ENCODE measurements around the gene SYNE4.

The SYNE4 gene, protein sequence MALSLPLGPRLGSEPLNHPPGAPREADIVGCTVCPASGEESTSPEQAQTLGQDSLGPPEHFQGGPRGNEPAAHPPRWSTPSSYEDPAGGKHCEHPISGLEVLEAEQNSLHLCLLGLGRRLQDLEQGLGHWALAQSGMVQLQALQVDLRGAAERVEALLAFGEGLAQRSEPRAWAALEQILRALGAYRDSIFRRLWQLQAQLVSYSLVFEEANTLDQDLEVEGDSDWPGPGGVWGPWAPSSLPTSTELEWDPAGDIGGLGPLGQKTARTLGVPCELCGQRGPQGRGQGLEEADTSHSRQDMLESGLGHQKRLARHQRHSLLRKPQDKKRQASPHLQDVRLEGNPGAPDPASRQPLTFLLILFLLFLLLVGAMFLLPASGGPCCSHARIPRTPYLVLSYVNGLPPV

DNA sequence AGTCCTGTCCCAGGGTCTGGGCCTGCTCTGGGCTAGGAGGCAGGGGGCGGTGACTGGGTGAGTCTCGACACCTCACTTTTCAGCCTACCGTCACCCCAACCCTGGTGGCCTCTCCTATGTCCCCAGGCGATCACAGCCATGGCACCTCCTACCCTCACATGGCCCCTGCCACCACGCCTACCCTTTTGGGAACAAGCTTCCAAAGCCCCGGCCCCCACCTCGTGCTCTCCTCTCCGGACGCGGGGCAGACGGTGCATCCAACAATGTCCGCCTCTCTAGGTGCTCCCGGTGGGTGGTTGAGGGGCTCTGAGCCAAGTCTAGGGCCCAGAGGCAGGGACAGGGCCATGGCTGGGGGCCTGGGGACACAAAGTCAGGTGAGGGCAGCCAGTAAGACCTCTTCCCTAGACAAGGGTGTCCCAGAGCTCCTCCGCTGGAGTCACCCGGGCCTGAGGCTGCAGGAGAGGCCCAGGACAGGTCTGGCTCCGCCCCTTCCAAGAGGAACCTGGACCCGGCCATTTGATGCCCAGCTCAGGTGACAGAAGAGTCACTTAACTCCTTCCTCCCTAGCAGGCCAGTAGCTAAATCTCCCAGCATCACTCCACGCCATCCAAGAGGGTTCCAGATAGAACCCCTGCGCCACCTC, at the start of gene SYNE4:
Gene SYNE4, minus strand, starts transcription at position 478 of the 643 bp plus-strand sequence. Its CDS starts 132 bp downstream, at position 346.
- H3K36me3 ChIP-seq = peaks cover 0 to 7% (median 0%) of the 10 kb centered on the region in 3 donors
- no peaks in the 10 kb centered on the region for H3K9me3 ChIP-seq
- DNase-seq = no peak
- TF ChIP-seq, protein P1, sequence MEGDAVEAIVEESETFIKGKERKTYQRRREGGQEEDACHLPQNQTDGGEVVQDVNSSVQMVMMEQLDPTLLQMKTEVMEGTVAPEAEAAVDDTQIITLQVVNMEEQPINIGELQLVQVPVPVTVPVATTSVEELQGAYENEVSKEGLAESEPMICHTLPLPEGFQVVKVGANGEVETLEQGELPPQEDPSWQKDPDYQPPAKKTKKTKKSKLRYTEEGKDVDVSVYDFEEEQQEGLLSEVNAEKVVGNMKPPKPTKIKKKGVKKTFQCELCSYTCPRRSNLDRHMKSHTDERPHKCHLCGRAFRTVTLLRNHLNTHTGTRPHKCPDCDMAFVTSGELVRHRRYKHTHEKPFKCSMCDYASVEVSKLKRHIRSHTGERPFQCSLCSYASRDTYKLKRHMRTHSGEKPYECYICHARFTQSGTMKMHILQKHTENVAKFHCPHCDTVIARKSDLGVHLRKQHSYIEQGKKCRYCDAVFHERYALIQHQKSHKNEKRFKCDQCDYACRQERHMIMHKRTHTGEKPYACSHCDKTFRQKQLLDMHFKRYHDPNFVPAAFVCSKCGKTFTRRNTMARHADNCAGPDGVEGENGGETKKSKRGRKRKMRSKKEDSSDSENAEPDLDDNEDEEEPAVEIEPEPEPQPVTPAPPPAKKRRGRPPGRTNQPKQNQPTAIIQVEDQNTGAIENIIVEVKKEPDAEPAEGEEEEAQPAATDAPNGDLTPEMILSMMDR (IDR thresholded peaks at IDR 0.05) = no peak
- intact Hi-C loops (cut with DNase I; ENCODE audit: low total_unique reads) = no loop called here
- peak within 1 kb of the TSS; percentile 76 to 78 for H3K27ac ChIP-seq
- peak within 1 kb of the TSS; percentile 45 to 56 for H3K4me3 ChIP-seq
- peaks cover 0 to 28% (median 18%) of the 10 kb centered on the region in 4 donors for H3K4me1 ChIP-seq
- H3K27me3 ChIP-seq = no peaks in the 10 kb centered on the region

DNA sequence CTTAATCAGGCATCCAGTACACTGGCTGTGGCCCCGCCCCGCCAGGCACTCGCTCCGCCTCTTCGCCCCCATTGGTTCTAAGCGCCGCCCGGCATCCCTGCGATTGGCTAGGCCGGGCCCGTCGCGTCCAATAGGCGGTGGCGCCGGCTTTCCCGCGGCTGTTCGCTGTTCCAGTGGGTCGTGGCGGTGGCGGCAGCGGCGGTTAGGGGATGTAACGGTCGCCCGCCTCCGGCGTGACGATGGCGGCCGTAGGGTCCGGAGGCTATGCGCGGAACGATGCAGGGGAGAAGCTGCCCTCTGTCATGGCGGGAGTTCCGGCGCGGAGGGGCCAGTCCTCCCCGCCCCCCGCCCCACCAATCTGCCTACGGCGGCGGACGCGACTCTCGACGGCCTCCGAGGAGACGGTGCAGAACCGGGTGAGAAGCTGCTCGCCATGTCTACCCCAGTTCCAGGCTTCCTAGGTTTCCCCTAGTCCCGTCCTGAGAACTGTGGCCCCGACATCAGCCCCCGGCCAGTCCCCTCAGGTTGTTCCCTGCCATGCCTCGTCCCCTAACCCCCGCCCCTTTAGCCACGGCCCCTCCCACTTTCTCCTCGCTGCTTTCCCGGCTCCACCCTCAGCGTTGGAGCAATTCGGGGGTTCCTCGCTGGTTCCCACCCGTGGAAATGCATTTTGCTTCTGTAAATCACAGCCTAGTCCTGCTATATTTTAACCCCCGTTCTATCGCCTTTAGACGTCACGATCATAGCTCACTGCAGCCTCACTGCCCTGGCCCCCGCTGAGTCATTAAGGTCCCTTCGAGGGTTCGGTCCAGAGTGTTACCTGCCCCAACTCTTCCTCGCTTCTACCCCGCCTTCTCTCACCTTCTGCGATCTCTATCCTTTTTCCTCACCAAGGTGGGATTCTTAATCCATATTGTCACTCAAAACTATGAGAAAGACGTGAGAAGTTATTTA, 46.4 kb upstream of the SYNE4 start, which contains the start of gene WDR62:
Gene WDR62, plus strand, starts transcription at position 165 of the 954 bp plus-strand sequence. Its CDS starts 75 bp downstream, at position 240.
- peak within 1 kb of the TSS; percentile 56 to 67 for H3K4me3 ChIP-seq
- H3K27me3 ChIP-seq = no peaks in the 10 kb centered on the region
- TF ChIP-seq, protein P1 (IDR thresholded peaks at IDR 0.05) = no peak
- peak within 1 kb of the TSS; percentile 84 to 85 for H3K27ac ChIP-seq
- no peaks in the 10 kb centered on the region for H3K9me3 ChIP-seq
- H3K4me1 ChIP-seq = peaks cover 0 to 14% (median 8%) of the 10 kb centered on the region in 4 donors
- H3K36me3 ChIP-seq = no peaks in the 10 kb centered on the region
- DNase-seq = peak; percentile 91 to 95
- intact Hi-C loops (cut with DNase I; ENCODE audit: low total_unique reads) = loop anchor here (2.0 to 5.0 kb wide), 3 partner anchors 38 to 62 kb away; partner anchors contain the start of genes SDHAF1 and TBCB

DNA sequence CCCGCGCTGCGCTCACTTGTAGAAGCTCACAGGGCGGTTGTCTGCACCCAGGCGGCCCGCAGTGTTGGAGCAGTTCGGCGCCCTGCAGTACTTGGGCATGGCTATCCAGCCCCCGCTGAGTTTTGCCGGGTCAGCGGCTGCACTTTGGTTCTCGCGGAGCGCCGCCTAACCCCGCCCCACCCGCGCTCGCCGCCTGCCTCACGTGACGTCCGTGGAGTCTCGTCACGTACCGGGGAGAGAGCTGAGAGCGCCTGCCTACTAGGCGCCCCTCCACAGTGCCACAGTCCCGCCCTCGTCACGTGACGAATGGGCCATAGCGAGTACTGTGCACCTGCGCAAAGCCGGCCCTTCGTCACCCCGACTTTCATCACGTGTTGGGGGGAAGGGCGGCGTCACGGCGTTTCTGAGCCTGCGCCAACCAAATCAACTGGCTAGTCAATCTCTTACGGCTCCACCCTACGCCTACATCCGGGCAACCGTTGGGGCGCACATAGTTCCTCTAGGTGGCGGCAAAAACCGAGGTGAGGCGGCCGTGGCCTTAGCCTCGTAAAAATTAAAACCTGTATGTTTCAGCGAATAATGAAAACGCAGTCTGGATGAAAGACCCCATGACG, 45.6 kb upstream of the SYNE4 start, which contains the start of gene THAP8:
Gene THAP8, minus strand, starts transcription at position 167 of the 614 bp plus-strand sequence. Its CDS starts 68 bp downstream, at position 99.
- peaks cover 0 to 14% (median 8%) of the 10 kb centered on the region in 4 donors for H3K4me1 ChIP-seq
- H3K9me3 ChIP-seq = no peaks in the 10 kb centered on the region
- H3K4me3 ChIP-seq = peak within 1 kb of the TSS; percentile 56 to 67
- H3K27me3 ChIP-seq = no peaks in the 10 kb centered on the region
- H3K36me3 ChIP-seq = no peaks in the 10 kb centered on the region
- DNase-seq = peak; percentile 100
- intact Hi-C loops (cut with DNase I; ENCODE audit: low total_unique reads) = loop anchor here (2.0 kb wide), 1 partner anchor 59 kb away; the partner anchor contains the start of gene SDHAF1
- TF ChIP-seq, protein P1 (IDR thresholded peaks at IDR 0.05) = peak; percentile 62 to 64
- peak within 1 kb of the TSS; percentile 84 to 85 for H3K27ac ChIP-seq

DNA sequence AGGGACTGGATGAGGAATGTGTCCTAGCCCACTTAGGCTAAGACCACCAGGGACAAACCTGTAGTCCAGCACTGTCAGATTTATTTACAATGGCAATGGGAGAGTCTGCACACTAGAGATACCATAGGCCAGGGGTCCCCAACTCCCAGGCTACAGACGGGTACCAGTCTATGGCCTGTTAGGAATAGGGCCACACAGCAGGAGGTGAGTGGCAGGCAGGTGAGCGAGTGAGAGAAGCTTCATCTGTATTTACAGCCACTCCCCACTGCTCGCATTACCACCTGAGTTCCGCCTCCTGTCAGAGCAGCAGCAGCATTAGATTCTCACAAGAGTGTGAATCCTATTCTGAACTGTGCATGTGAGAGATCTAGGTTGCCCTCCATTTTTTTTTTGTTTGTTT, 43.0 kb upstream of the SYNE4 start:
- Histone ChIP-seq H3K27ac (no peak overlapping the region), H3K36me3 (no peaks in the 10 kb centered on the region), H3K4me3 (no peak overlapping the region), H3K9me3 (no peaks in the 10 kb centered on the region), H3K4me1 (peaks cover 0 to 14% (median 8%) of the 10 kb centered on the region in 4 donors), H3K27me3 (no peaks in the 10 kb centered on the region)
- no peak for DNase-seq
- intact Hi-C loops (cut with DNase I; ENCODE audit: low total_unique reads) = no loop called here
- TF ChIP-seq, protein P1 (IDR thresholded peaks at IDR 0.05) = no peak

Data from tibial artery (tissue), 4 donors.